ENCODE measurements around the gene LMX1B.

The LMX1B gene

GRCh38 chr9:126664900-126665643 is 51.3 kb downstream of the LMX1B start:
- DNase-seq, result no peak

- DNase-seq, result no peak
These were observed 51.9 kb downstream of the LMX1B start for GRCh38 chr9:126665644-126666035.

GRCh38 chr9:126666155-126666803 is 52.6 kb downstream of the LMX1B start:
- no peak for DNase-seq

- DNase-seq, result peak; percentile 54
These were observed 53.7 kb downstream of the LMX1B start for GRCh38 chr9:126667190-126668055.

GRCh38 chr9:126668058-126668457 is 54.3 kb downstream of the LMX1B start:
- no peak for DNase-seq

GRCh38 chr9:126669108-126669507 is 55.4 kb downstream of the LMX1B start:
- DNase-seq, result no peak

GRCh38 chr9:126670270-126670669 is 56.5 kb downstream of the LMX1B start:
- DNase-seq, result no peak

- DNase-seq, result no peak
These were observed 57.7 kb downstream of the LMX1B start for GRCh38 chr9:126671381-126671831.

GRCh38 chr9:126671983-126672382 is 58.3 kb downstream of the LMX1B start:
- DNase-seq, result no peak

GRCh38 chr9:126672634-126673284 is 59.0 kb downstream of the LMX1B start:
- no peak for DNase-seq

- no peak for DNase-seq
These were observed 60.1 kb downstream of the LMX1B start for GRCh38 chr9:126673689-126674364.

GRCh38 chr9:126674365-126675146 is 60.8 kb downstream of the LMX1B start:
- DNase-seq, result no peak

- no peak for DNase-seq
These were observed 61.4 kb downstream of the LMX1B start for GRCh38 chr9:126675147-126675467.

- no peak for DNase-seq
These were observed 62.5 kb downstream of the LMX1B start for GRCh38 chr9:126676102-126676684.

GRCh38 chr9:126676685-126677143 is 63.0 kb downstream of the LMX1B start:
- DNase-seq, result no peak

- no peak for DNase-seq
These were observed 63.7 kb downstream of the LMX1B start for GRCh38 chr9:126677188-126678084.

GRCh38 chr9:126678989-126679388 is 65.3 kb downstream of the LMX1B start:
- no peak for DNase-seq

- no peak for DNase-seq
These were observed 67.6 kb downstream of the LMX1B start for GRCh38 chr9:126681336-126681735.

GRCh38 chr9:126682113-126682810 is 68.5 kb downstream of the LMX1B start:
- no peak for DNase-seq
